NCI-H524 (cell line): ENCODE results near the gene OR8B2.
"Not testable (repeated sequence)": the region's sequence is repeated elsewhere in the genome, so short reads cannot be mapped to it uniquely, and the experiment has no call there.

Experiments used
- DNase-seq, 2 experiments: peaks; one replicate each; lab custom pipeline; 2025; lab: John Stamatoyannopoulos, UW

Gene OR8B2, protein sequence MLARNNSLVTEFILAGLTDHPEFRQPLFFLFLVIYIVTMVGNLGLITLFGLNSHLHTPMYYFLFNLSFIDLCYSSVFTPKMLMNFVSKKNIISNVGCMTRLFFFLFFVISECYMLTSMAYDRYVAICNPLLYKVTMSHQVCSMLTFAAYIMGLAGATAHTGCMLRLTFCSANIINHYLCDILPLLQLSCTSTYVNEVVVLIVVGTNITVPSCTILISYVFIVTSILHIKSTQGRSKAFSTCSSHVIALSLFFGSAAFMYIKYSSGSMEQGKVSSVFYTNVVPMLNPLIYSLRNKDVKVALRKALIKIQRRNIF

DNA sequence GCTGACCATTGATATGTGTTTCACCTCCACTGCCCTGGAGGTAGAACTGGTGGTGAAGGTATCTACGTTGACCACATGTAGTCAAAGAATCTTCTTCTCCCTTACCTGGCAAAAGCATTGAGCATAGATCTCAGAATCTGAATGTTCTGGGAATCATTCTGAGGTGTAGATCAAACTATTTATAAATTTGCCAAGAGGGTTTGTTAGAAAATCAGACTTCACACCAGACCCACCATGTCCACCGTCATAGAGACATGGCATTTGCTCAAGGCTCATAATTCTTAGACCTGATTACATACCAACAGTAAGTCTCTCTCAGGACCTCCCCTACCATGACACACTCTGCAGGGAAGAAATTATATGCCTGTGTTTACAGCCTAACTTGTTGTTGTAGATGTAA is at the start of gene OR8B2:
Gene OR8B2, minus strand, starts transcription at position 101 of the 400 bp plus-strand sequence. CDS start 1,156 bp downstream, outside the sequence.
- no peak for DNase-seq

- DNase-seq = no peak
Measured at GRCh38 chr11:124429599-124429998, 45.3 kb upstream of the OR8B2 start.

- no peak for DNase-seq
Measured at GRCh38 chr11:124424384-124424921, 40.2 kb upstream of the OR8B2 start, which contains the start of gene OR8B4. TSS of gene OR8B4 (minus strand) at chr11:124424871. CDS start at chr11:124424871, 0 bp downstream.

- peak in 1 of 2 experiments; percentile 31 for DNase-seq
Measured at GRCh38 chr11:124421043-124421442, 36.7 kb upstream of the OR8B2 start.

DNA sequence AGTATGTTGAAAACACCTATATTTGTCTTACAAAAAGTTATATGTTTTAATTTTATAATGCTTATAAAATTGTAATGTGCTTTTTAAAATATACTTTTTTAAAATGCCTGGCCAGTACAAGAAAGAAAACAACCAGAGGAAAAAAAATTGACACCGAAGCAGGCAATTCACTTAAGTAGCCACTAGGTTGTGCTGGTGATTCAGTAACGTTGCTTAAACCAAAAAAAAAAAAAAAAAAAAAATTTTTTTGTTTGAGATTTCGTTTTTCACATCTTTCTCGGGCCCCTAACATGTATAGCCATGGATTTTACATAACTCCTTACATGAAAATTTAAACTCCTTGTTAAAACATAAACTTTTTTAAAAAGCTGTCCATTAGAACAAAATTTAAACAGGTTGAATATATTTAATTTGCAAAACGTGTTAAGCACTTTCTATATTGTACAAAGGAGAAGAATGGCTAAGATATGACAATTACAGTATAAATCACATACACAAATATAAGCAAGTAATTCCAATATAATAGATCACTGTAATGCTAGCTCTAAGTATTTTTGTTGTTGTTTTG is 31.1 kb upstream of the OR8B2 start:
- DNase-seq = peak in 1 of 2 experiments; percentile 42

DNA sequence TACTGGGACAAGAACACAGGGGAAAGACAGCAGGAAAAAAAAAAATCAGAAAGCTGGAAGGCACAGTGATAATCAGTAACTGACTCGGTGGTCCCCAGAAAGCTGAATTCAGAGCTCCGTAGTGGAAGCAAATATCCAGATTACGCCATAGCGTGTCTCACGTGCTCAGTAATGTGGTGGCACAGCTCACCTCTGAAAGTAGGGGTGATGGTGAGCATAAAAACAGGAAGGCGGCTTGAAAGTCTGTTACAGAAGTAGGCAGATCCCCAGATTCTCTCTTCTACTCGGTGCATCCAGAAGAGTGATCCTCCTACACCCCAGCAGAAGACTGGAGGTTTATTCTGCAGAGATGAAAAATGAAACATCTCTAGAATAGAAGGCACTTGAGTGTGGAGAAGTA is 25.6 kb upstream of the OR8B2 start:
- DNase-seq = no peak

- no peak for DNase-seq
Measured at GRCh38 chr11:124405581-124405980, 21.3 kb upstream of the OR8B2 start.

DNA sequence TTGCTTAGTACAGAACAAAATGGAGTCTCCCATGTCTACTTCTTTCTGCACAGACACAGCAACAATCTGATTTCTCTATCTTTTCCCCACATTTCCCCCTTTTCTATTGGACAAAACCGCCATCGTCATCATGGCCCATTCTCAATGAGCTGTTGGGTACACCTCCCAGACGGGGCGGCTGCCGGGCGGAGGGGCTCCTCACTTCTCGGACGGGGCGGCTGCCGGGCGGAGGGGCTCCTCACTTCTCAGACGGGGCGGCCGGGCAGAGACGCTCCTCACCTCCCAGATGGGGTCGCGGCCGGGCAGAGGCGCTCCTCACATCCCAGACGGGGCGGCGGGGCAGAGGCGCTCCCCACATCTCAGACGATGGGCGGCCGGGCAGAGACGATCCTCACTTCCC is 18.9 kb upstream of the OR8B2 start:
- not testable (repeated sequence) for DNase-seq

DNA sequence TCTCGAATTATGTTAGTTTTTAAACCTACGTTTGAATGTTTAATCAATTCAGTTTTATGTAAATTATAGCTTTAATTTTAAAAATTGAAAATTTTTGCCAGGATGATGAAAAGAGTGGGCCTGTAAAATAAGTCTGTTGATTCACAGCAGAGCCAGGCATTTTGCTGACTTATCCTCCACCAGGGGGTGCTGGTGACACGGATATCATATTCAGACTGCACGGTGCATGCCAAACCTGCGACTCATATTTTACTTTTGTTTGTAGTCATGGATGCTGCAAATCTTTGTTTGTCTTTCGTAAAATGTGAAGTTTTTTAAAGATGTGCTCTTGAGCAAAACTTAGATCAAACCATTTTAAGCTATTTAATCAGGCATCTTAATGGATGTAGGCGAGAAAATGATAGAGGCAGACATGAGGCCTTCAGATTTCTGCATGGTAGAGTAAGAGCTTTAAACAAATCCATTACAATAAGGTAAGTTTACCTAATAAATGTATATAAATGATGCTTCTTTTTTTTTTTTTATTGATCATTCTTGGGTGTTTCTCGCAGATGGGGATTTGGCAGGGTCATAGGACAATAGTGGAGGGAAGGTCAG is 18.1 kb upstream of the OR8B2 start:
- peak; percentile 15 to 48 for DNase-seq

DNA sequence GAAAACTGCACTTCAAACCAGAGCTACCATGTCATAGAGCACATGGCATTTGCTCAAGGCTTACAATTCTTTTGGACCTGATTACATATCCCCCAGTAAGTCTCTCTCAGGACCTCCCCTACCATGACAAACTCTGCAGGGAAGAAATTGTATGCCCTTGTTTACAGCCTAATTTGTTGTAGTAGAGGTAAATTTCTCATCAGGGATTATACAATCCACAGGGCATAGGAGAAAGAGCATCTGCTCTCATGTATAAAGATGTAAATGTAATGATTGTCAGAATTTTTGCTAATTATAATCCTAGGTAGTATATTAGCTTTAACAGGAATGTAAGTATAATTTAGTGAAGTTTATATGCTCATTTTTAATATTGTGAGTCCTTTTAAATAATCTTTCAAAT is 14.6 kb upstream of the OR8B2 start, which contains the start of gene OR8B3:
Gene OR8B3, minus strand, starts transcription at position 101 of the 400 bp plus-strand sequence. CDS start 1,673 bp downstream, outside the sequence.
- DNase-seq = no peak

GRCh38 chr11:124396847-124397246 is 12.5 kb upstream of the OR8B2 start:
- not testable (repeated sequence) for DNase-seq

DNA sequence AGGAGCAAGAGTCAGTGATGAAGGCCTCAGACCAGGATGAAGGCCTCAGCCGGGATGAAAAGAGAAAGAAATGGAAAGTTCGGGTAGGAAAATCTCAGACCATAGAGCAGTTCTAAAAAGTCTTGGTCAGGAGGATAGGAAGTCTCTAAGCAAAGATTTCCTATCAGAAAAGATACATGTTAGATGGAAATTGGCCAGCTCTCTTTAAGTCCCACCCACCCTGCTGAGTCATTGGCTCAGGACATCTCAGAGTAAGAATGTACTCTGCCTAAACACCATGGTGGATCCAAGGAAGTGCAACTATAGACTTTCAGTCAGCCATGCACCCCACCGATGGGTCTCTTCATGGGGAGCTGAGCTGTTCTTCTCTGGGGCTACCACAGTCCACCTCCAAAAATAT is 10.1 kb upstream of the OR8B2 start:
- DNase-seq = no peak

GRCh38 chr11:124382857-124383256 is 1.4 kb downstream of the OR8B2 start:
- not testable (repeated sequence) for DNase-seq

DNA sequence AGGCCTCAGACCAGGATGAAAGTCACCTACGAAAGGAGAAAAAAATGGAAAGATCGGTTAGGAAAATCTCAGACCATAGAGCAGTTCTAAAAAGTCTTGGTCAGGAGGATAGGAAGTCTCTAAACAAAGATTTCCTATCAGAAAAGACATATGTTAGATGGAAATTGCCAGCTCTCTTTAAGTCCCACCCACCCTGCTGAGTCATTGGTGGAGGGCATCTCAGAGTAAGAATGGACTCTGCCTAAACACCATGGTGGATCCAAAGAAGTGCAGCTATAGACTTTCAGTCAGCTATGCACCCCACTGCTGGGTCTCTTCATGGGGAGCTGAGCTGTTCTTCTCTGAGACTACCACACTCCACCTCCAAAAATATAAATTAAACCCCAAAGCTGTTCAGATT is 3.7 kb downstream of the OR8B2 start:
- no peak for DNase-seq

- no peak for DNase-seq
Measured at GRCh38 chr11:124376280-124376679, 8.0 kb downstream of the OR8B2 start.

DNA sequence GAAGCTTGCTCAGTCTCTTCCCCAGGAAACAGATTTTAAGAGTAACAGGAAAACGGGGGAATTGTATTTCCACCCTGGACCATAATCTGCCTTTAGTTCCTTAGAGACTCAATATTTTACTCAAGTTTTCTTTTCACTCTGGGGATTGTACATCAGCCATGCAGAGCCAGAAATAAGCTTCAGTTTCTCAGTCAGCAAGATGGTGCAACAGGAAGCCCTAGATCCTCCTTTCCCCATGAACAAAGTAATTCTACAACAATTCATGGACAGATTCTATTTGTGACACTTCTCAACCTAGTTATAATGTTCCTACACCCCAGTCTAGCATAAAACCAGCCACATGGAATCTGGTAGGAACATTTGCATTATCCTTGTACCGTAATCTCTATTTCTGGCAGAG is 24.7 kb downstream of the OR8B2 start:
- DNase-seq = no peak

- DNase-seq = no peak
Measured at GRCh38 chr11:124346311-124346955, 37.9 kb downstream of the OR8B2 start.

GRCh38 chr11:124344346-124344745 is 40.0 kb downstream of the OR8B2 start:
- no peak for DNase-seq

DNA sequence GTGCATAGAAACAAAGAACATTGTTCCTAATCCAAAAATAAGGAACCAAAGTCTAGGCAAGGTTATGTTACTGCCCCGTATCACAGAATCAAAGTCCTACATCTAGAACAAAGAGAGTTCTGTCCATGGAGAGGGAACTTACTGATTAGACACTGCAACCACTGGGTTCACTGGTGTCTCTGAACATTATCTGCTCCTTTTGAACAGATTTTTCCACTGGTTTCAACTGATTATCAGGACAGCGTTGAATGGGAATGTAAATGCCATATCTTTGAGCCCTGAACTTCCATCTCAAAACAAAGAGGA is 44.2 kb downstream of the OR8B2 start:
- no peak for DNase-seq

DNA sequence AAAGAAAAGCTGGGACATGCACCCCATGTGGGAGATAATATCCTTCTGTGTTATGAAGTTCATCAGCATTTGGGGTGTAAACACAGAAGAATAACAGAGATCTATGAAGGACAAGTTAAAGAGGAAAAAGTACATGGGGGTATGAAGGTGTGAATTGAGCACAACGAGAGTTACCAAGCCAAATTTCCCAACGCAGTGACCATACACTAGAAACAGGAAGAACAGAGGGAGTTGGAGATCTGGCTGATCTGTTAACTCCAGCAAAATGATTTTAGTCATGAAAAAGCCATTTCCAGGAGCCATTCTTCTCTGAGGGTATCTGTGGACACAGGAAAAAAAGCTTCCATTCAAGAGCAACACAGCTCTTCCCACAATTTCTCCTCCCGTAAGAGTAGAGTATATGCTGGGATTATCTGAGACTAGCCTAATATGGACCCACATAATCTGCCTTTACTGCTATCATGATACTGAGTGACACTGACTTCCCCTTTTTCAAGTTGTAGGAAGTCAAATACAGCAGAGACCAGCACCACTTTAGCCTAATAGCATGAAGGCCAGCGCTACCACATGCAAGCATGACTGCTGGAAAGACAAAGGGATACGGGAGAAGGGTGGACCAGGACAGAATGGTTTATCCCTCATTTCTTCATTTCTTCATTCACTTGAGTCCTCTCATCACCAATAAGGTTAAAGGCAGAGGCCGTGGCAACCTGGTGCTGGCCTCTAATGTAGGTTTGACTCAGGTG is 44.7 kb downstream of the OR8B2 start:
- DNase-seq = no peak
